CD4-positive, alpha-beta T cell treated with Interleukin-21 for 1 hour (primary cell): ENCODE measurements around the gene PIR.
A peak's percentile ranks its signal among the peaks of the same experiment; 100 is the strongest.

ENCODE experiments used
- DNase-seq: peaks from one replicate; pipeline ENCODE4 v3.0.0-alpha.2; 2020

The PIR gene

GRCh38 chrX:15343075-15343476 is 150.1 kb downstream of the PIR start:
- no peak for DNase-seq

- DNase-seq = no peak
These were observed 152.3 kb downstream of the PIR start for GRCh38 chrX:15340867-15341266.

GRCh38 chrX:15336023-15336413 is 157.1 kb downstream of the PIR start:
- peak; percentile 75 for DNase-seq

- DNase-seq = peak; percentile 95
These were observed 157.8 kb downstream of the PIR start, which contains the start of gene PIGA for GRCh38 chrX:15335135-15336022. TSS of gene PIGA (minus strand) at chrX:15335523. CDS start at chrX:15331930, 3,593 bp downstream.
